OCI-LY1 (cell line): ENCODE data around the gene LIPT2.

ENCODE experiments used
- EZH2 ChIP-seq: fragments of 200-600 bp; sonication (generic), shearing (Covaris generic); IDR thresholded peaks from 2 replicates; pipeline ENCODE4 v1.8.0; 2017; ENCODE audit warnings: borderline replicate concordance, mixed run types, mild to moderate bottlenecking, antibody characterized with exemption, low read length, moderate library complexity, mixed read lengths
- TF ChIP-seq, protein P1 (sequence below): fragments of 200-600 bp; sonication (generic), shearing (Covaris generic); IDR thresholded peaks from 2 replicates; pipeline ENCODE4 v1.5.1; 2017; ENCODE audit warnings: mild to moderate bottlenecking, antibody characterized with exemption, low read length, moderate library complexity, mixed read lengths

GRCh38 chr11:74494916-74495315 is 1.4 kb upstream of the LIPT2 start:
- TF ChIP-seq, protein P1, sequence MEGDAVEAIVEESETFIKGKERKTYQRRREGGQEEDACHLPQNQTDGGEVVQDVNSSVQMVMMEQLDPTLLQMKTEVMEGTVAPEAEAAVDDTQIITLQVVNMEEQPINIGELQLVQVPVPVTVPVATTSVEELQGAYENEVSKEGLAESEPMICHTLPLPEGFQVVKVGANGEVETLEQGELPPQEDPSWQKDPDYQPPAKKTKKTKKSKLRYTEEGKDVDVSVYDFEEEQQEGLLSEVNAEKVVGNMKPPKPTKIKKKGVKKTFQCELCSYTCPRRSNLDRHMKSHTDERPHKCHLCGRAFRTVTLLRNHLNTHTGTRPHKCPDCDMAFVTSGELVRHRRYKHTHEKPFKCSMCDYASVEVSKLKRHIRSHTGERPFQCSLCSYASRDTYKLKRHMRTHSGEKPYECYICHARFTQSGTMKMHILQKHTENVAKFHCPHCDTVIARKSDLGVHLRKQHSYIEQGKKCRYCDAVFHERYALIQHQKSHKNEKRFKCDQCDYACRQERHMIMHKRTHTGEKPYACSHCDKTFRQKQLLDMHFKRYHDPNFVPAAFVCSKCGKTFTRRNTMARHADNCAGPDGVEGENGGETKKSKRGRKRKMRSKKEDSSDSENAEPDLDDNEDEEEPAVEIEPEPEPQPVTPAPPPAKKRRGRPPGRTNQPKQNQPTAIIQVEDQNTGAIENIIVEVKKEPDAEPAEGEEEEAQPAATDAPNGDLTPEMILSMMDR: no peak
- TF ChIP-seq EZH2: no peak
